ENCODE measurements around the gene WEE1. TPM values are rescaled to one million over a fixed set of nuclear protein-coding genes. Genes with fewer than 3 reads are reported as not detected.
A peak's percentile ranks its signal among the peaks of the same experiment; 100 is the strongest.
"Not testable (repeated sequence)": the region's sequence is repeated elsewhere in the genome, so short reads cannot be mapped to it uniquely, and the experiment has no call there.

The WEE1 gene
- total RNA-seq, 1 donor from 2014 or later, result 20.4 TPM

- Histone ChIP-seq H3K36me3 (ENCODE audit: control insufficient read depth in 3 of 3, insufficient read depth in 3 of 3, low read length in 3 of 3) (no peaks in the 10 kb centered on the region), H3K9ac (ENCODE audit: low read depth in 1 of 3, low read length in 3 of 3) (no peak overlapping the region), H3K27ac (ENCODE audit: low read depth, low read length) (no peak overlapping the region), H3K9me3 (ENCODE audit: control insufficient read depth in 3 of 3, low read length in 3 of 3) (no peaks in the 10 kb centered on the region), H3K4me1 (ENCODE audit: control insufficient read depth in 3 of 3, insufficient read depth in 3 of 3, low read length in 3 of 3) (peaks cover 14 to 18% (median 14%) of the 10 kb centered on the region in 3 donors), H3K27me3 (ENCODE audit: control insufficient read depth in 3 of 3, insufficient read depth in 3 of 3, low read length in 3 of 3) (no peaks in the 10 kb centered on the region), H3K4me3 (ENCODE audit: low read length in 3 of 3) (no peak overlapping the region)
Observed at GRCh38 chr11:9617940-9618339, 44.5 kb downstream of the WEE1 start.

DNA sequence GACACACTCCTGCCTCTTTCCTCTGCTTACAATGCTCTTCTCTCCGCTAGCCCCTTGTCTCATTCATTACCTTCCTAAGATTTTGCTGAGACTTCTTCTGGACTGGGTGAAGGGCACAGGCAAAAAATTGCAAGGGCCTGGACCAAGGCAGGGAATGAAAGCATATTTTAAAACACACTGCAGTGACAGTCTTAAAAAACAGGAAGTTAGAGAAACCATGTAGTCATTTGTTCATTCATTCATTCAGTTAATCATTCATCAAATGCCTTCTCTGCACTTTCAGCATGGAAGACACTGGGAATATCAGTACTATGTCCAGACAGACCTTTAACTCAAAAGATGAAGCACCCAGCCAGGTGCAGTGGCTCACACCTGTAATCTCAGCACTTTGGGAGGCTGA is 45.5 kb downstream of the WEE1 start:
- H3K27me3 ChIP-seq (ENCODE audit: control insufficient read depth in 3 of 3, insufficient read depth in 3 of 3, low read length in 3 of 3), result no peaks in the 10 kb centered on the region
- H3K27ac ChIP-seq (ENCODE audit: low read depth, low read length), result no peak overlapping the region
- no peaks in the 10 kb centered on the region for H3K9me3 ChIP-seq (ENCODE audit: control insufficient read depth in 3 of 3, low read length in 3 of 3)
- no peak overlapping the region for H3K9ac ChIP-seq (ENCODE audit: low read depth in 1 of 3, low read length in 3 of 3)
- no peak overlapping the region for H3K4me3 ChIP-seq (ENCODE audit: low read length in 3 of 3)
- H3K36me3 ChIP-seq (ENCODE audit: control insufficient read depth in 3 of 3, insufficient read depth in 3 of 3, low read length in 3 of 3), result no peaks in the 10 kb centered on the region
- H3K4me1 ChIP-seq (ENCODE audit: control insufficient read depth in 3 of 3, insufficient read depth in 3 of 3, low read length in 3 of 3), result peaks cover 6 to 8% (median 7%) of the 10 kb centered on the region in 3 donors

- H3K9me3 ChIP-seq (ENCODE audit: control insufficient read depth in 3 of 3, low read length in 3 of 3), result no peaks in the 10 kb centered on the region
- no peak overlapping the region for H3K9ac ChIP-seq (ENCODE audit: low read depth in 1 of 3, low read length in 3 of 3)
- H3K4me3 ChIP-seq (ENCODE audit: low read length in 3 of 3), result no peak overlapping the region
- no peaks in the 10 kb centered on the region for H3K27me3 ChIP-seq (ENCODE audit: control insufficient read depth in 3 of 3, insufficient read depth in 3 of 3, low read length in 3 of 3)
- H3K4me1 ChIP-seq (ENCODE audit: control insufficient read depth in 3 of 3, insufficient read depth in 3 of 3, low read length in 3 of 3), result peaks cover 0 to under 1% (median 0%) of the 10 kb centered on the region in 3 donors
- H3K27ac ChIP-seq (ENCODE audit: low read depth, low read length), result no peak overlapping the region
- H3K36me3 ChIP-seq (ENCODE audit: control insufficient read depth in 3 of 3, insufficient read depth in 3 of 3, low read length in 3 of 3), result no peaks in the 10 kb centered on the region
Observed at GRCh38 chr11:9619971-9620370, 46.5 kb downstream of the WEE1 start.

- H3K36me3 ChIP-seq (ENCODE audit: control insufficient read depth in 3 of 3, insufficient read depth in 3 of 3, low read length in 3 of 3); H3K4me3 ChIP-seq (ENCODE audit: low read length in 3 of 3); H3K9me3 ChIP-seq (ENCODE audit: control insufficient read depth in 3 of 3, low read length in 3 of 3); H3K27ac ChIP-seq (ENCODE audit: low read depth, low read length); H3K27me3 ChIP-seq (ENCODE audit: control insufficient read depth in 3 of 3, insufficient read depth in 3 of 3, low read length in 3 of 3); H3K9ac ChIP-seq (ENCODE audit: low read depth in 1 of 3, low read length in 3 of 3); H3K4me1 ChIP-seq (ENCODE audit: control insufficient read depth in 3 of 3, insufficient read depth in 3 of 3, low read length in 3 of 3): not testable (repeated sequence)
Observed at GRCh38 chr11:9622353-9622752, 48.9 kb downstream of the WEE1 start.

DNA sequence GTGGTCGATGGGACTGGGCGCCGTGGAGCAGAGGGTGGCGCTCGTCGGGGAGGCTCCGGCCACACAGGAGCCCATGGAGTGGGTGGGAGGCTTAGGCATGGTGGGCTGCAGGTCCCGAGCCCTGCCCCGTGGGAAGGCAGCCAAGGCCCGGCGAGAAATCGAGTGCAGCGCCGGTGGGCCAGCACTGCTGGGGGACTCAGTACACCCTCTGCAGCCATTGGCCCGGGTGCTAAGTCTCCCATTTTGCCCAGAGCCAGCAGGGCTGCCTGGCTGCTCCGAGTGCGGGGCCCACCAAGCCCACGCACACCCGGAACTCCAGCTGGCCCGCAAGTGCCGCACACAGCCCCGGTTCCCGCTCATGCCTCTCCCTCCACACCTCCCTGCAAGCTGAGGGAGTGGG is 49.6 kb downstream of the WEE1 start:
- H3K36me3 ChIP-seq (ENCODE audit: control insufficient read depth in 3 of 3, insufficient read depth in 3 of 3, low read length in 3 of 3); H3K4me1 ChIP-seq (ENCODE audit: control insufficient read depth in 3 of 3, insufficient read depth in 3 of 3, low read length in 3 of 3); H3K4me3 ChIP-seq (ENCODE audit: low read length in 3 of 3); H3K27ac ChIP-seq (ENCODE audit: low read depth, low read length); H3K9ac ChIP-seq (ENCODE audit: low read depth in 1 of 3, low read length in 3 of 3); H3K9me3 ChIP-seq (ENCODE audit: control insufficient read depth in 3 of 3, low read length in 3 of 3); H3K27me3 ChIP-seq (ENCODE audit: control insufficient read depth in 3 of 3, insufficient read depth in 3 of 3, low read length in 3 of 3): not testable (repeated sequence)

- Histone ChIP-seq H3K27ac (ENCODE audit: low read depth, low read length) (no peak overlapping the region), H3K9ac (ENCODE audit: low read depth in 1 of 3, low read length in 3 of 3) (no peak overlapping the region), H3K4me1 (ENCODE audit: control insufficient read depth in 3 of 3, insufficient read depth in 3 of 3, low read length in 3 of 3) (peaks cover 0 to 8% (median 7%) of the 10 kb centered on the region in 3 donors), H3K9me3 (ENCODE audit: control insufficient read depth in 3 of 3, low read length in 3 of 3) (no peaks in the 10 kb centered on the region), H3K36me3 (ENCODE audit: control insufficient read depth in 3 of 3, insufficient read depth in 3 of 3, low read length in 3 of 3) (no peaks in the 10 kb centered on the region), H3K27me3 (ENCODE audit: control insufficient read depth in 3 of 3, insufficient read depth in 3 of 3, low read length in 3 of 3) (no peaks in the 10 kb centered on the region), H3K4me3 (ENCODE audit: low read length in 3 of 3) (no peak overlapping the region)
Observed at GRCh38 chr11:9624448-9624847, 51.0 kb downstream of the WEE1 start.

DNA sequence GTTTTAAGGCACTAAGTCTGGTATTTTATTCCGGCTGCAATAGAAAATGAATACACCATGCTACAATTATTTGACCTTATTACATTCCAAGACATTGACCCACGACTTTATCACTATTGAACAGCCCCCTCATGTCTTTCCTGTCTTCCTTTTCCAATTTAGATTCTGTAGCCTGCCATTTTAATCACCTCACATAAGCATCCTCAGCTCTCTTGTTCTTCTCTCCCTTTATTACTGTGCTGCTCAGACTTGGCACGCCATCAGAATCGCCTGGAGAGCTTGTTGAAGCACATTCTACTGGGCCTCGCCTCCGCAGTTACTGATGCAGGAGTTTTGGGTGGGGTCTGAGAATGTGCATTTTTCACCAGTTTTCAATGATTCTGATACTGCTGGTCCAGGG is 51.7 kb downstream of the WEE1 start:
- no peak overlapping the region for H3K27ac ChIP-seq (ENCODE audit: low read depth, low read length)
- no peaks in the 10 kb centered on the region for H3K9me3 ChIP-seq (ENCODE audit: control insufficient read depth in 3 of 3, low read length in 3 of 3)
- H3K4me3 ChIP-seq (ENCODE audit: low read length in 3 of 3), result no peak overlapping the region
- H3K36me3 ChIP-seq (ENCODE audit: control insufficient read depth in 3 of 3, insufficient read depth in 3 of 3, low read length in 3 of 3), result no peaks in the 10 kb centered on the region
- H3K27me3 ChIP-seq (ENCODE audit: control insufficient read depth in 3 of 3, insufficient read depth in 3 of 3, low read length in 3 of 3), result no peaks in the 10 kb centered on the region
- peaks cover 0 to 8% (median 7%) of the 10 kb centered on the region in 3 donors for H3K4me1 ChIP-seq (ENCODE audit: control insufficient read depth in 3 of 3, insufficient read depth in 3 of 3, low read length in 3 of 3)
- H3K9ac ChIP-seq (ENCODE audit: low read depth in 1 of 3, low read length in 3 of 3), result no peak overlapping the region

DNA sequence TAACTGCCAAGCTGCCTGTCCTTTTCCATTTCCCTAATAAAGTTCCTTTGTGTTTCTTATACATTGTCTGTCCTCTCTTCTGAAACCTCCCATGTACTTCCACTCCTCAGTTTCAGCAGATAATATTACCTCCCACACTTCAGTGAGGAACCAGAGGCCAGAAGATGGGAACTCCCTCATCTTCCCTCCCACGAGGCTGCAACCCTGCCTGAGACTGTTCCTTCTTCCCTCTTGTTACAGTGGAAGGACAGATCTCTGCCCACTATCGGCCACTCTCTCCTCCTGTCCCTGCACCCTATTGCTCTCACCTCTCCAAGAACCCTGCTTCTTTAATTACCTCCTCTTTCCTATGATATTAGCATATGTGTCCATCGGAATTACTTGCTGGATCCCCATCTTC is 52.3 kb downstream of the WEE1 start:
- H3K9ac ChIP-seq (ENCODE audit: low read depth in 1 of 3, low read length in 3 of 3), result no peak overlapping the region
- H3K27ac ChIP-seq (ENCODE audit: low read depth, low read length), result no peak overlapping the region
- no peaks in the 10 kb centered on the region for H3K27me3 ChIP-seq (ENCODE audit: control insufficient read depth in 3 of 3, insufficient read depth in 3 of 3, low read length in 3 of 3)
- H3K9me3 ChIP-seq (ENCODE audit: control insufficient read depth in 3 of 3, low read length in 3 of 3), result no peaks in the 10 kb centered on the region
- no peaks in the 10 kb centered on the region for H3K36me3 ChIP-seq (ENCODE audit: control insufficient read depth in 3 of 3, insufficient read depth in 3 of 3, low read length in 3 of 3)
- peaks cover 0 to 8% (median 7%) of the 10 kb centered on the region in 3 donors for H3K4me1 ChIP-seq (ENCODE audit: control insufficient read depth in 3 of 3, insufficient read depth in 3 of 3, low read length in 3 of 3)
- no peak overlapping the region for H3K4me3 ChIP-seq (ENCODE audit: low read length in 3 of 3)

- Histone ChIP-seq H3K36me3 (ENCODE audit: control insufficient read depth in 3 of 3, insufficient read depth in 3 of 3, low read length in 3 of 3) (no peaks in the 10 kb centered on the region), H3K4me1 (ENCODE audit: control insufficient read depth in 3 of 3, insufficient read depth in 3 of 3, low read length in 3 of 3) (peaks cover 0 to 8% (median 7%) of the 10 kb centered on the region in 3 donors), H3K27ac (ENCODE audit: low read depth, low read length) (peak overlapping the region; percentile 19), H3K4me3 (ENCODE audit: low read length in 3 of 3) (no peak overlapping the region), H3K27me3 (ENCODE audit: control insufficient read depth in 3 of 3, insufficient read depth in 3 of 3, low read length in 3 of 3) (no peaks in the 10 kb centered on the region), H3K9me3 (ENCODE audit: control insufficient read depth in 3 of 3, low read length in 3 of 3) (no peaks in the 10 kb centered on the region), H3K9ac (ENCODE audit: low read depth in 1 of 3, low read length in 3 of 3) (peak overlapping the region in 1 of 3 donors; percentile 40)
Observed at GRCh38 chr11:9626496-9627394, 53.3 kb downstream of the WEE1 start.

DNA sequence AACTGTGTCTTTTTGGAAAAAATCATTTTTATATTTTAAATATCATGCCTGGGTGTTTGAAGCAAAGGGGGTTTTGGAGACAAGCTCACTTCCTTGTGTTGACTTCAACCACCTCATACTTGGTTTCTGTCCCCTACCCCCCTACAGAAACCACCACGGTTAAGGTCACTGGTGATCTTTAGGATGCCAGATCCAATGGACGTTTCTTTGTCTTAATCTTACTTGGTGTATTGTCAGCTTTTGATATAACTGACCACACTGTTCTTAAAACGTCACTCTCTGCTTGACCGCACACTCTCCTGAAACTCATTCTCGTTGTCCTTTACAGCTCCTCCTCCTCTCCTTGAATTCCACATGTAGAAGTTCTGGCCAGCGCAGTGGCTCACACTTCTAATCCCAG is 55.6 kb downstream of the WEE1 start:
- Histone ChIP-seq H3K4me1 (ENCODE audit: control insufficient read depth in 3 of 3, insufficient read depth in 3 of 3, low read length in 3 of 3) (peaks cover 0 to 8% (median 7%) of the 10 kb centered on the region in 3 donors), H3K36me3 (ENCODE audit: control insufficient read depth in 3 of 3, insufficient read depth in 3 of 3, low read length in 3 of 3) (no peaks in the 10 kb centered on the region), H3K9ac (ENCODE audit: low read depth in 1 of 3, low read length in 3 of 3) (no peak overlapping the region), H3K4me3 (ENCODE audit: low read length in 3 of 3) (no peak overlapping the region), H3K27ac (ENCODE audit: low read depth, low read length) (no peak overlapping the region), H3K9me3 (ENCODE audit: control insufficient read depth in 3 of 3, low read length in 3 of 3) (no peaks in the 10 kb centered on the region), H3K27me3 (ENCODE audit: control insufficient read depth in 3 of 3, insufficient read depth in 3 of 3, low read length in 3 of 3) (no peaks in the 10 kb centered on the region)
